H9 (cell line): ENCODE measurements around the gene CDC42EP3. TPM values are rescaled to one million over a fixed set of nuclear protein-coding genes. Genes with fewer than 3 reads are reported as not detected.

Experiments used
- DNase-seq: peaks from one replicate; pipeline ENCODE4 v3.0.0-alpha.2; 2017
- H2AFZ ChIP-seq: one replicate; pipeline ENCODE4 v1.6.1; 2013; ENCODE audit warnings: mild to moderate bottlenecking, low read length, control low read depth, moderate library complexity
- H2AK5ac ChIP-seq: 2 replicates; pipeline ENCODE4 v1.6.1; 2013; ENCODE audit warnings: low read length, control low read depth, mixed read lengths; ENCODE audit not compliant: insufficient read length
- H2BK120ac ChIP-seq: one replicate; pipeline ENCODE4 v1.6.1; 2013; ENCODE audit warnings: low read depth, mild to moderate bottlenecking, low read length, control low read depth, inconsistent platforms; ENCODE audit not compliant: poor library complexity, severe bottlenecking
- H2BK12ac ChIP-seq: 2 replicates; pipeline ENCODE4 v1.6.1; 2013; ENCODE audit warnings: low read length, control low read depth, mixed read lengths, low read depth; ENCODE audit not compliant: insufficient read length
- H2BK15ac ChIP-seq: 2 replicates; pipeline ENCODE4 v1.6.1; 2013; ENCODE audit warnings: low read depth, low read length, control low read depth
- H2BK20ac ChIP-seq: one replicate; pipeline ENCODE4 v1.6.1; 2013; ENCODE audit warnings: low read depth, mild to moderate bottlenecking, low read length, control low read depth, inconsistent platforms; ENCODE audit not compliant: poor library complexity, severe bottlenecking
- H2BK5ac ChIP-seq: 2 replicates; pipeline ENCODE4 v1.6.1; 2013; ENCODE audit warnings: low read length, control low read depth, mixed read lengths; ENCODE audit not compliant: insufficient read length
- H3K14ac ChIP-seq: 2 replicates; pipeline ENCODE4 v1.6.1; 2013; ENCODE audit warnings: low read length, control low read depth; ENCODE audit not compliant: insufficient read depth
- H3K18ac ChIP-seq: 2 replicates; pipeline ENCODE4 v1.6.1; 2013; ENCODE audit warnings: low read depth, mild to moderate bottlenecking, mixed read lengths, low read length, control low read depth; ENCODE audit not compliant: insufficient read length
- H3K23ac ChIP-seq: 2 replicates; pipeline ENCODE4 v1.6.1; 2013; ENCODE audit warnings: low read length, control low read depth, mixed read lengths, low read depth; ENCODE audit not compliant: insufficient read length
- H3K23me2 ChIP-seq: 2 replicates; pipeline ENCODE4 v1.6.1; 2013; ENCODE audit warnings: low read depth, mild to moderate bottlenecking, mixed read lengths, low read length, control low read depth; ENCODE audit not compliant: insufficient read length, poor library complexity, severe bottlenecking
- H3K27ac ChIP-seq: 2 replicates; pipeline ENCODE4 v1.5.1; 2013; ENCODE audit warnings: low read length, control low read depth, mixed read lengths, low read depth; ENCODE audit not compliant: insufficient read length
- H3K27me3 ChIP-seq: 2 replicates; pipeline ENCODE4 v1.6.1; 2013; ENCODE audit warnings: low read length, control low read depth, inconsistent platforms; ENCODE audit not compliant: insufficient read depth
- H3K4ac ChIP-seq: 2 replicates; pipeline ENCODE4 v1.6.1; 2013; ENCODE audit warnings: low read depth, mild to moderate bottlenecking, control low read depth, inconsistent platforms, low read length, moderate library complexity
- H3K4me1 ChIP-seq: 2 replicates; pipeline ENCODE4 v1.6.1; 2013; ENCODE audit warnings: low read length, control low read depth, inconsistent platforms; ENCODE audit not compliant: insufficient read depth
- H3K4me2 ChIP-seq: 2 replicates; pipeline ENCODE4 v1.6.1; 2013; ENCODE audit warnings: low read length, control low read depth, mixed read lengths; ENCODE audit not compliant: insufficient read length, insufficient read depth
- H3K56ac ChIP-seq: 2 replicates; pipeline ENCODE4 v1.6.1; 2013; ENCODE audit warnings: low read depth, mild to moderate bottlenecking, mixed read lengths, low read length, control low read depth; ENCODE audit not compliant: insufficient read length
- H3K79me1 ChIP-seq: 2 replicates; pipeline ENCODE4 v1.6.1; 2013; ENCODE audit warnings: low read depth, mild to moderate bottlenecking, moderate library complexity, low read length, control low read depth, inconsistent platforms; ENCODE audit not compliant: insufficient read depth, poor library complexity, severe bottlenecking
- H3K79me2 ChIP-seq: 2 replicates; pipeline ENCODE4 v1.6.1; 2013; ENCODE audit warnings: low read length, control low read depth, inconsistent platforms; ENCODE audit not compliant: insufficient read depth
- H3K9ac ChIP-seq: 2 replicates; pipeline ENCODE4 v1.6.1; 2013; ENCODE audit warnings: low read length, control low read depth, mixed read lengths; ENCODE audit not compliant: insufficient read length; ENCODE audit errors: extremely low read depth
- H3K9me3 ChIP-seq: one replicate; pipeline ENCODE4 v1.6.1; 2013; ENCODE audit warnings: low read depth, low read length, inconsistent platforms; ENCODE audit not compliant: control insufficient read depth
- H3T11ph ChIP-seq: one replicate; pipeline ENCODE4 v1.6.1; 2013; ENCODE audit warnings: mild to moderate bottlenecking, low read length, control low read depth, inconsistent platforms
- H4K20me1 ChIP-seq: one replicate; pipeline ENCODE4 v1.6.1; 2013; ENCODE audit not compliant: control insufficient read depth, insufficient read length, insufficient read depth
- H4K5ac ChIP-seq: 2 replicates; pipeline ENCODE4 v1.6.1; 2013; ENCODE audit warnings: low read depth, mild to moderate bottlenecking, mixed read lengths, low read length, control low read depth; ENCODE audit not compliant: insufficient read length
- H4K8ac ChIP-seq: replicated peaks from 2 replicates; pipeline ENCODE4 v1.6.1; 2013; ENCODE audit warnings: low read length, control low read depth, mixed read lengths, low read depth; ENCODE audit not compliant: insufficient read length
- H4K91ac ChIP-seq: 2 replicates; pipeline ENCODE4 v1.6.1; 2013; ENCODE audit warnings: low read depth, mild to moderate bottlenecking, moderate library complexity, mixed read lengths, low read length, control low read depth; ENCODE audit not compliant: insufficient read length
- H3K27ac Mint-ChIP-seq, 3 experiments: 2 replicates in 2 of 3; 3 replicates in 1 of 3; pipeline ENCODE4 v1.8.0; 2020 to 2021; ENCODE audit warnings: mixed read lengths in 3 of 3, mild to moderate bottlenecking in 1 of 3, moderate library complexity in 1 of 3
- H3K27me3 Mint-ChIP-seq: 2 replicates; pipeline ENCODE4 v1.8.0; 2021; ENCODE audit warnings: low read depth, mild to moderate bottlenecking, moderate library complexity, mixed read lengths
- H3K36me3 Mint-ChIP-seq, 3 experiments: 2 replicates in 2 of 3; 3 replicates in 1 of 3; pipeline ENCODE4 v1.8.0; 2020 to 2021; ENCODE audit warnings: low read depth in 3 of 3, mixed read lengths in 3 of 3; ENCODE audit not compliant: insufficient read depth in 1 of 3
- H3K4me1 Mint-ChIP-seq, 2 experiments: 2 replicates each; pipeline ENCODE4 v1.8.0; 2020; ENCODE audit warnings: mixed read lengths in 2 of 2
- H3K4me3 Mint-ChIP-seq, 2 experiments: 2 replicates in 1 of 2; 3 replicates in 1 of 2; pipeline ENCODE4 v1.8.0; 2020 to 2021; ENCODE audit warnings: mild to moderate bottlenecking in 2 of 2, mixed read lengths in 2 of 2, moderate library complexity in 1 of 2
- H3K9me3 Mint-ChIP-seq, 2 experiments: 2 replicates in 1 of 2; 3 replicates in 1 of 2; pipeline ENCODE4 v1.8.0; 2020; ENCODE audit warnings: mild to moderate bottlenecking in 2 of 2, mixed read lengths in 2 of 2, moderate library complexity in 1 of 2
- WGBS: extraction: QIAGEN DNeasy Blood & Tissue Kit; methylation state at CpG from one replicate; pipeline ENCODE4 v1.1.7; 2013; ENCODE audit warnings: missing lambda C conversion rate, low lambda C conversion rate, mixed read lengths; ENCODE audit not compliant: insufficient read length; ENCODE audit errors: extremely low coverage; 5-methylcytosine and 5-hydroxymethylcytosine counted together
- total RNA-seq: library from RNA; stranded (reverse); gene quantifications from 2 replicates; pipeline ENCODE4 v1.2.1, GENCODE V29; 2021
- TF ChIP-seq, protein P1 (sequence below): fragments of 200-600 bp; sonication (generic); conservative IDR thresholded peaks from 3 replicates; pipeline ENCODE4 v1.8.0; 2021; ENCODE audit warnings: antibody characterized with exemption, mild to moderate bottlenecking

The CDC42EP3 gene
- total RNA-seq, 1 experiment from 2014 or later = 61.5 TPM

GRCh38 chr2:37618326-37618725, 53.1 kb downstream of the CDC42EP3 start:
- WGBS = no CpG with 5 or more reads among the region's 3 CpGs
- Histone ChIP-seq H2BK120ac (no peak overlapping the region), H4K20me1 (no peaks in the 10 kb centered on the region)

More at GRCh38 chr2:37618326-37618725, 53.1 kb downstream of the CDC42EP3 start:
- Histone ChIP-seq H4K91ac (no peak overlapping the region), H4K8ac (no peak overlapping the region), H3K56ac (no peak overlapping the region), H2AFZ (no peak overlapping the region), H3K4me2 (no peak overlapping the region), H3K79me1 (no peaks in the 10 kb centered on the region), H3K27ac (no peak overlapping the region), H3T11ph (no peak overlapping the region), H3K23me2 (no peaks in the 10 kb centered on the region), H3K14ac (no peak overlapping the region), H3K9me3 (no peaks in the 10 kb centered on the region), H2BK15ac (no peak overlapping the region), H3K23ac (no peak overlapping the region), H2BK12ac (no peak overlapping the region), H2AK5ac (no peak overlapping the region), H3K79me2 (no peaks in the 10 kb centered on the region), H3K9ac (no peak overlapping the region), H4K5ac (no peak overlapping the region), H3K4me1 (no peaks in the 10 kb centered on the region), H2BK5ac (no peak overlapping the region), H2BK20ac (no peak overlapping the region), H3K27me3 (no peaks in the 10 kb centered on the region), H3K18ac (no peak overlapping the region), H3K4ac (no peak overlapping the region)
- H3K4me1 Mint-ChIP-seq = no peaks in the 10 kb centered on the region
- no peaks in the 10 kb centered on the region; a peak in 2 of 5 replicates for H3K9me3 Mint-ChIP-seq
- H3K4me3 Mint-ChIP-seq = no peak overlapping the region
- no peak overlapping the region for H3K27ac Mint-ChIP-seq
- DNase-seq = no peak
- no peaks in the 10 kb centered on the region; a peak in 1 of 7 replicates for H3K36me3 Mint-ChIP-seq
- no peaks in the 10 kb centered on the region for H3K27me3 Mint-ChIP-seq
- TF ChIP-seq, protein P1, sequence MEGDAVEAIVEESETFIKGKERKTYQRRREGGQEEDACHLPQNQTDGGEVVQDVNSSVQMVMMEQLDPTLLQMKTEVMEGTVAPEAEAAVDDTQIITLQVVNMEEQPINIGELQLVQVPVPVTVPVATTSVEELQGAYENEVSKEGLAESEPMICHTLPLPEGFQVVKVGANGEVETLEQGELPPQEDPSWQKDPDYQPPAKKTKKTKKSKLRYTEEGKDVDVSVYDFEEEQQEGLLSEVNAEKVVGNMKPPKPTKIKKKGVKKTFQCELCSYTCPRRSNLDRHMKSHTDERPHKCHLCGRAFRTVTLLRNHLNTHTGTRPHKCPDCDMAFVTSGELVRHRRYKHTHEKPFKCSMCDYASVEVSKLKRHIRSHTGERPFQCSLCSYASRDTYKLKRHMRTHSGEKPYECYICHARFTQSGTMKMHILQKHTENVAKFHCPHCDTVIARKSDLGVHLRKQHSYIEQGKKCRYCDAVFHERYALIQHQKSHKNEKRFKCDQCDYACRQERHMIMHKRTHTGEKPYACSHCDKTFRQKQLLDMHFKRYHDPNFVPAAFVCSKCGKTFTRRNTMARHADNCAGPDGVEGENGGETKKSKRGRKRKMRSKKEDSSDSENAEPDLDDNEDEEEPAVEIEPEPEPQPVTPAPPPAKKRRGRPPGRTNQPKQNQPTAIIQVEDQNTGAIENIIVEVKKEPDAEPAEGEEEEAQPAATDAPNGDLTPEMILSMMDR = no peak
